ENCODE results near the gene ITGB6.

DNA sequence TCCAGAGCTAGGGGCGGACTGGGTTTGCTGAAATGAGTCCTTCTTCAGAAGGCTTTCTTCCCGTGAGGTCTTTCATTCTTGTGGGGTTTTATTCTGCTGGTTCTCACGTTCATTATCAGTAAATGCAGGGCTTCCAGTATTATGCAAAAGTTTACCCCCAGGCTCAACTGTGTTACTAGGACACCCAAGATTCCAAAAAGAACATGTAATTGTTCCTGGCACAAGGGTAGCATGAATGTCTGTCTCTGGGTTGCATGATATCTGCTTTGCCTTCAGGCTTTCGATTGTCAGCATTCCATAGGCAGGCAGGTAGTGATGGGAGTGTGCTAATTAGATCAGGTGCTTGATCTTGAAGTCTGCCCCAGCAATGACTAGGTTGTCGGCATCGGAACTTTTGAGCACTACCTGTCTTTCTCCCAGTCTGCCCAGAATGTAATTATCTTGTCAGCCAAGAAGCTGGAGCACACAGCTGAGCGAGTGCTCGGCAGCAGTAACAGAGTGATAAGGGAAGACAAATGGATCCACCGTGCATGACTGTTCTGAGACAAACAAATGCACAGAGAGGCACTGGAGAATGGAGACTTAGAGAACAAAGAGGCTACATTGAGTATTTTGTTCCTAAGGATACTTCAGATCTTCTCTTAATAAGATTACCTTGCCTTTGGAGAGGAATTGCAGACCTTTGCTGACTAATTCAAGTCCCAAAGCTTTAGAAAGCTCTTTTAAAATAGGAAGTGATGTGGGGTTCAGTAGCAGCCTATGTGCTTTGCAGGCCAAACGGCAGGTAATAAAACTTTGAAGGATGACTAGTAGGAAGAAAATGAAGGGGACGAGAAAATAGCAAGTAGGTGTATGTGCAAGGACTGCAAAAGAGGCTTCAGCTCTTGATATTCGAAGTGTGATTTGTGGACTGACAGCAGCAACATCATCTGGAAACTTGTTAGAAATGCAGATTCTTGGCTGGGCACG lies 41.9 kb downstream of the ITGB6 start:
- TF ChIP-seq, protein P1, sequence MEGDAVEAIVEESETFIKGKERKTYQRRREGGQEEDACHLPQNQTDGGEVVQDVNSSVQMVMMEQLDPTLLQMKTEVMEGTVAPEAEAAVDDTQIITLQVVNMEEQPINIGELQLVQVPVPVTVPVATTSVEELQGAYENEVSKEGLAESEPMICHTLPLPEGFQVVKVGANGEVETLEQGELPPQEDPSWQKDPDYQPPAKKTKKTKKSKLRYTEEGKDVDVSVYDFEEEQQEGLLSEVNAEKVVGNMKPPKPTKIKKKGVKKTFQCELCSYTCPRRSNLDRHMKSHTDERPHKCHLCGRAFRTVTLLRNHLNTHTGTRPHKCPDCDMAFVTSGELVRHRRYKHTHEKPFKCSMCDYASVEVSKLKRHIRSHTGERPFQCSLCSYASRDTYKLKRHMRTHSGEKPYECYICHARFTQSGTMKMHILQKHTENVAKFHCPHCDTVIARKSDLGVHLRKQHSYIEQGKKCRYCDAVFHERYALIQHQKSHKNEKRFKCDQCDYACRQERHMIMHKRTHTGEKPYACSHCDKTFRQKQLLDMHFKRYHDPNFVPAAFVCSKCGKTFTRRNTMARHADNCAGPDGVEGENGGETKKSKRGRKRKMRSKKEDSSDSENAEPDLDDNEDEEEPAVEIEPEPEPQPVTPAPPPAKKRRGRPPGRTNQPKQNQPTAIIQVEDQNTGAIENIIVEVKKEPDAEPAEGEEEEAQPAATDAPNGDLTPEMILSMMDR (IDR thresholded peaks at IDR 0.05) = no peak
- no peak for TF ChIP-seq POLR2A (IDR thresholded peaks at IDR 0.05)

Measured in uterus (tissue), 2 donors.